OCI-LY7 (cell line): ENCODE results near the gene VAC14. TPM values are rescaled to one million over a fixed set of nuclear protein-coding genes. Genes with fewer than 3 reads are reported as not detected.

Experiments used
- BruUV-seq: library from RNA; stranded (reverse); fragments of 400-500 nt; replicated peaks from 2 replicates; lab custom pipeline; 2021; lab: Mats Ljungman, UMichigan
- CTCF ChIA-PET: fragments of 300-600 bp; sonication (Branson Sonifier 250); formaldehyde crosslinking; loops from one replicate; lab custom pipeline; 2022; ENCODE audit warnings: antibody characterized with exemption; ENCODE audit not compliant: unreplicated experiment; lab: Charles Lee
- POLR2A ChIA-PET: fragments of 300-600 bp; sonication (Branson Sonifier 250); formaldehyde crosslinking; loops from one replicate; lab custom pipeline; 2022; ENCODE audit warnings: antibody characterized with exemption; lab: Charles Lee
- DNase-seq: peaks from one replicate; pipeline ENCODE4 v3.0.0-alpha.2; 2015; ENCODE audit warnings: low spot score
- H2AFZ ChIP-seq: fragments of 200-600 bp; sonication (generic), shearing (Covaris generic); 2 replicates; pipeline ENCODE4 v1.6.1; 2014; ENCODE audit warnings: mild to moderate bottlenecking, antibody characterized with exemption, low read length, moderate library complexity
- H3K27ac ChIP-seq: fragments of 200-600 bp; sonication (generic); 2 replicates; pipeline ENCODE4 v1.5.1; 2014; ENCODE audit warnings: mixed run types, low read depth, mild to moderate bottlenecking, moderate library complexity, low read length, inconsistent platforms; ENCODE audit not compliant: poor library complexity, severe bottlenecking
- H3K36me3 ChIP-seq: fragments of 200-600 bp; sonication (generic); 2 replicates; pipeline ENCODE4 v1.6.1; 2014; ENCODE audit warnings: mild to moderate bottlenecking, antibody characterized with exemption, low read length, moderate library complexity, mixed read lengths; ENCODE audit not compliant: insufficient read depth
- H3K4me1 ChIP-seq: fragments of 200-600 bp; sonication (generic); 2 replicates; pipeline ENCODE4 v1.5.1; 2014; ENCODE audit warnings: mild to moderate bottlenecking, low read length; ENCODE audit not compliant: insufficient read depth, poor library complexity, severe bottlenecking
- H3K4me2 ChIP-seq: fragments of 200-600 bp; sonication (generic); 2 replicates; pipeline ENCODE4 v1.6.1; 2014; ENCODE audit warnings: mild to moderate bottlenecking, low read length
- H3K4me3 ChIP-seq: fragments of 200-600 bp; sonication (generic); 2 replicates; pipeline ENCODE4 v1.5.1; 2014; ENCODE audit warnings: mild to moderate bottlenecking, low read depth, low read length; ENCODE audit not compliant: poor library complexity, severe bottlenecking
- H3K79me2 ChIP-seq: fragments of 200-600 bp; sonication (generic); 2 replicates; pipeline ENCODE4 v1.6.1; 2016; ENCODE audit warnings: low read depth, mild to moderate bottlenecking, low read length, moderate library complexity, mixed read lengths; ENCODE audit not compliant: insufficient read depth
- H3K9me2 ChIP-seq: fragments of 200-600 bp; sonication (generic); 2 replicates; pipeline ENCODE4 v1.6.1; 2016; ENCODE audit warnings: mild to moderate bottlenecking, low read length, mixed read lengths; ENCODE audit not compliant: insufficient read depth
- H3K9me3 ChIP-seq: fragments of 200-600 bp; sonication (generic); 2 replicates; pipeline ENCODE4 v1.6.1; 2014; ENCODE audit warnings: mild to moderate bottlenecking, mixed run types, low read length, mixed read lengths
- H4K20me1 ChIP-seq: fragments of 200-600 bp; sonication (generic); 2 replicates; pipeline ENCODE4 v1.6.1; 2014; ENCODE audit warnings: mild to moderate bottlenecking, antibody characterized with exemption, low read length, moderate library complexity, mixed read lengths; ENCODE audit not compliant: insufficient read depth
- CTCF ChIP-seq: fragments of 200-600 bp; sonication (generic); conservative IDR thresholded peaks from 2 replicates; pipeline ENCODE4 v1.5.1; 2014; ENCODE audit warnings: mild to moderate bottlenecking, antibody characterized with exemption, low read length, moderate library complexity, mixed read lengths
- EZH2phosphoT487 ChIP-seq: fragments of 200-600 bp; sonication (generic); IDR thresholded peaks from 2 replicates; pipeline ENCODE4 v1.6.1; 2018; ENCODE audit warnings: low read depth, borderline replicate concordance, mild to moderate bottlenecking, mixed run types, antibody characterized with exemption, low read length, moderate library complexity, mixed read lengths
- intact Hi-C: fragments of 100-400 bp; cut with micrococcal nuclease; formaldehyde crosslinking; loops from one replicate; pipeline ENCODE4 v1.10.0; 2022; ENCODE audit not compliant: unreplicated experiment
- total RNA-seq, 2 experiments: library from RNA; depleted of rRNA in 1 of 2; stranded (reverse); fragments of >200 nt in 1 of 2; shearing (Covaris generic) in 1 of 2; gene quantifications; 2 replicates each; pipeline ENCODE4 v1.2.3, GENCODE V29; 2014 to 2022

The VAC14 gene
- total RNA-seq, 2 experiments from 2014 or later: 37.6 to 43.1 TPM

GRCh38 chr16:70734522-70735095, 66.3 kb downstream of the VAC14 start:
- no peaks in the 10 kb centered on the region for H3K9me3 ChIP-seq
- ChIA-PET POLR2A (interaction anchor here (1.0 kb wide), 1 partner anchor 22 kb away, joined by 3 read pairs; no protein-coding TSS in a partner anchor), CTCF (no interaction called here)
- no peak overlapping the region for H3K4me3 ChIP-seq
- no peak overlapping the region for H3K4me2 ChIP-seq
- DNase-seq: no peak
- BruUV-seq: no TSS peak
- no peak overlapping the region for H2AFZ ChIP-seq
- peaks cover 9% of the 10 kb centered on the region; the same call in 1 of the 2 replicates for H3K36me3 ChIP-seq
- intact Hi-C loops: no loop called here
- no peaks in the 10 kb centered on the region for H4K20me1 ChIP-seq
- peaks cover 18% of the 10 kb centered on the region for H3K4me1 ChIP-seq
- no peaks in the 10 kb centered on the region for H3K9me2 ChIP-seq
- TF ChIP-seq EZH2phosphoT487 (no peak), CTCF (no peak)
- H3K79me2 ChIP-seq: no peaks in the 10 kb centered on the region
- H3K27ac ChIP-seq: no peak overlapping the region

- no TSS peak for BruUV-seq
- no peak overlapping the region for H3K27ac ChIP-seq
- H4K20me1 ChIP-seq: no peaks in the 10 kb centered on the region
- no peak for DNase-seq
- POLR2A ChIA-PET: interaction anchor here (0.7 kb wide), 1 partner anchor 98 kb away, joined by 4 read pairs; no protein-coding TSS in a partner anchor
- H3K79me2 ChIP-seq: no peaks in the 10 kb centered on the region
- no peak overlapping the region for H3K4me2 ChIP-seq
- H3K9me2 ChIP-seq: no peaks in the 10 kb centered on the region
- CTCF ChIA-PET: no interaction called here
- TF ChIP-seq EZH2phosphoT487 (no peak), CTCF (no peak)
- intact Hi-C loops: no loop called here
- peaks cover 30% of the 10 kb centered on the region; the same call in 1 of the 2 replicates for H3K36me3 ChIP-seq
- H3K4me1 ChIP-seq: no peaks in the 10 kb centered on the region
- no peaks in the 10 kb centered on the region for H3K9me3 ChIP-seq
- H2AFZ ChIP-seq: no peak overlapping the region
- no peak overlapping the region for H3K4me3 ChIP-seq
Observed at GRCh38 chr16:70730944-70731343, 70.0 kb downstream of the VAC14 start.

DNA sequence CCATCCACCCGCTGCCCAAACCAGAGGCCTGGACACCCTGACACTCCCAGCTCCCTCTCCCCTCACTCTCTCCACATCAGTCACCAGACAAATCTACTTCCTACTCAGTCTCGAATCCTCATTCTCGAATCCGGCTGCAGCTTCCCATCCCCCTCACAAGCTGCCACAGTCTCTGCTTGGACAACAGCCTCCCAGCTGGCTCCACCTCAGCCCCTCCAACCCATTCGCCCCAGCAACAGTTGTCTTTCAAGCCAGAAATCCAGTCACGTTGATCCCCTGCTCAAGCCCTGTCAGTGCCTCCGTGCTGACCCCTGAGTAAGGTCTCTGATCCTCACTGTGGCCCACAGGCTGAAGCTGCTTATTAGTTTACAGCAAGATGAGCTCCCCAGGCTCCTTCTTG, 70.9 kb downstream of the VAC14 start:
- TF ChIP-seq EZH2phosphoT487 (no peak), CTCF (no peak)
- Histone ChIP-seq H3K27ac (no peak overlapping the region), H3K4me3 (no peak overlapping the region), H3K9me3 (no peaks in the 10 kb centered on the region), H2AFZ (no peak overlapping the region), H4K20me1 (no peaks in the 10 kb centered on the region), H3K9me2 (no peaks in the 10 kb centered on the region), H3K4me1 (no peaks in the 10 kb centered on the region), H3K79me2 (no peaks in the 10 kb centered on the region), H3K36me3 (peaks cover 30% of the 10 kb centered on the region; the same call in 1 of the 2 replicates), H3K4me2 (no peak overlapping the region)
- no peak for DNase-seq
- intact Hi-C loops: no loop called here
- POLR2A ChIA-PET: no interaction called here
- BruUV-seq: no TSS peak
- CTCF ChIA-PET: no interaction called here
